ENCODE measurements around the gene HYLS1. TPM values are rescaled to one million over a fixed set of nuclear protein-coding genes. Genes with fewer than 3 reads are reported as not detected.

The HYLS1 gene
- total RNA-seq, 4 donors from 2014 or later, result 2.7 to 3.3 (median 2.8) TPM; not detected in 1

DNA sequence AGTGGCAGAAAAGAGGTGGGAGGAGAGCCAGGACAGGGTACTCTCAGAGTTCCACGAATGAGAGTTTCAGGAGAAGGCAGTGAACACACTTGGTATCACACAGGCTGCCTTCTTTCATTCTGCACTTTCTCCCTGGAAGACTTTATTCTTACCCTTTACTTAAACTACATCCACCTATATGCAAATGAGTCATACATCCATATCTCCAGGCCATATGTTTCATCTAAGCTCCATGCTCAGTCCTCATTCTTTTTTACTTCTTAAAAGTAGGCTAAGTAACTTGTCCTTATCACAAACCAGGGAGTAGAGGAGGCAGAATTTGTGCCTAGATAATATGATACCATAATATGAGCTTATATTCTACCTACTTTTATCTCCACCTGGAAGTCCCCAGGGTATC, 6.2 kb upstream of the HYLS1 start:
- DNase-seq, result no peak
- no peaks in the 10 kb centered on the region for H3K4me1 ChIP-seq
- H3K9me3 ChIP-seq, result no peaks in the 10 kb centered on the region
- TF ChIP-seq, protein P1, sequence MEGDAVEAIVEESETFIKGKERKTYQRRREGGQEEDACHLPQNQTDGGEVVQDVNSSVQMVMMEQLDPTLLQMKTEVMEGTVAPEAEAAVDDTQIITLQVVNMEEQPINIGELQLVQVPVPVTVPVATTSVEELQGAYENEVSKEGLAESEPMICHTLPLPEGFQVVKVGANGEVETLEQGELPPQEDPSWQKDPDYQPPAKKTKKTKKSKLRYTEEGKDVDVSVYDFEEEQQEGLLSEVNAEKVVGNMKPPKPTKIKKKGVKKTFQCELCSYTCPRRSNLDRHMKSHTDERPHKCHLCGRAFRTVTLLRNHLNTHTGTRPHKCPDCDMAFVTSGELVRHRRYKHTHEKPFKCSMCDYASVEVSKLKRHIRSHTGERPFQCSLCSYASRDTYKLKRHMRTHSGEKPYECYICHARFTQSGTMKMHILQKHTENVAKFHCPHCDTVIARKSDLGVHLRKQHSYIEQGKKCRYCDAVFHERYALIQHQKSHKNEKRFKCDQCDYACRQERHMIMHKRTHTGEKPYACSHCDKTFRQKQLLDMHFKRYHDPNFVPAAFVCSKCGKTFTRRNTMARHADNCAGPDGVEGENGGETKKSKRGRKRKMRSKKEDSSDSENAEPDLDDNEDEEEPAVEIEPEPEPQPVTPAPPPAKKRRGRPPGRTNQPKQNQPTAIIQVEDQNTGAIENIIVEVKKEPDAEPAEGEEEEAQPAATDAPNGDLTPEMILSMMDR (IDR thresholded peaks at IDR 0.05), result no peak
- no peak for TF ChIP-seq POLR2A (IDR thresholded peaks at IDR 0.05)
- H3K27me3 ChIP-seq, result no peaks in the 10 kb centered on the region
- no peaks in the 10 kb centered on the region for H3K36me3 ChIP-seq
- no peak overlapping the region for H3K27ac ChIP-seq
- H3K4me3 ChIP-seq, result no peak overlapping the region

DNA sequence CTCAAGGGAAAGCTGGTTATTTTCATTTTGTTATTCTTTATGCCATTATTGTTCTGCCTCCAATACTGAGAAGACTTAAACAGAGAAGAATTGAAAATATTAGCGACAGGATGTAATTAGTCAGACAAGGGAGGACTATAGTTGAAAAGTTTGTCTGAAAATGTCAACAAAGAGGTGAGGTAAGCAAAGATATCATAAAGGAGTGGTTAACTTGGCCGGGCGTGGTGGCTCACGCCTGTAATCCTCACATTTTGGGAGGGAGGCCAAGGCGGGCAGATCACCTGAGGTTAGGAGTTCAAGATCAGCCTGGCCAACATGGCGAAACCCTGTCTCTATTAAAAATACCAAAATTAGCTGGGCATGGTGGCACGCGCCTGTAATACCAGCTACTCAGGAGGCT, 4.1 kb upstream of the HYLS1 start:
- H3K27ac ChIP-seq, result no peak overlapping the region
- no peak for DNase-seq
- no peak overlapping the region for H3K4me3 ChIP-seq
- no peak for TF ChIP-seq POLR2A (IDR thresholded peaks at IDR 0.05)
- TF ChIP-seq, protein P1 (IDR thresholded peaks at IDR 0.05), result no peak
- no peaks in the 10 kb centered on the region for H3K36me3 ChIP-seq
- H3K4me1 ChIP-seq, result peaks cover 0 to 3% (median 0%) of the 10 kb centered on the region in 4 donors
- no peaks in the 10 kb centered on the region for H3K27me3 ChIP-seq
- H3K9me3 ChIP-seq, result no peaks in the 10 kb centered on the region

DNA sequence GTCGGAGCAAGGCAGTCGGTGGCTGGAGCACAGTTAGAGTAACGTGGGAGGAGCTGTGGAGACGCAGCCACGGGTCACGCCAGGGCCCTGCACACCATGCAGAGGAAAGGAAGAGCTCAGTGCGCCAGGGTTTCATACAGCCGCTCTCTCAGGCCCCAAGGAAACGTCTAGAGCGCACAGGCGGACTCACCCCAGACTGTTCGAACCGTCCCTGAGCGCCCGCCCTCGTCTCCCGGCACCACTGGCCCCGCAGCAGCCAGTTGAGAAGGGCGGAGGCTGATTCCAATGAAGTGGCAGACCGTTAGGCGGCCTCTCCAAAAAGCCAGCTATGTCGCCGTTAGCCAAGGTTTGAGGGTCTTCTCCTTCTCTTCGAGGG, 483 bp upstream of the HYLS1 start:
- Histone ChIP-seq H3K27me3 (no peaks in the 10 kb centered on the region), H3K4me3 (peak overlapping the region; percentile 65 to 94 (median 82)), H3K27ac (peak overlapping the region; percentile 87 to 97 (median 92)), H3K36me3 (peaks cover 0 to under 1% (median 0%) of the 10 kb centered on the region in 3 donors), H3K4me1 (peaks cover 0 to 3% (median 0%) of the 10 kb centered on the region in 4 donors), H3K9me3 (no peaks in the 10 kb centered on the region)
- peak in 2 of 3 donors; percentile 47 to 65 for DNase-seq
- no peak for TF ChIP-seq POLR2A (IDR thresholded peaks at IDR 0.05)
- TF ChIP-seq, protein P1 (IDR thresholded peaks at IDR 0.05), result no peak

DNA sequence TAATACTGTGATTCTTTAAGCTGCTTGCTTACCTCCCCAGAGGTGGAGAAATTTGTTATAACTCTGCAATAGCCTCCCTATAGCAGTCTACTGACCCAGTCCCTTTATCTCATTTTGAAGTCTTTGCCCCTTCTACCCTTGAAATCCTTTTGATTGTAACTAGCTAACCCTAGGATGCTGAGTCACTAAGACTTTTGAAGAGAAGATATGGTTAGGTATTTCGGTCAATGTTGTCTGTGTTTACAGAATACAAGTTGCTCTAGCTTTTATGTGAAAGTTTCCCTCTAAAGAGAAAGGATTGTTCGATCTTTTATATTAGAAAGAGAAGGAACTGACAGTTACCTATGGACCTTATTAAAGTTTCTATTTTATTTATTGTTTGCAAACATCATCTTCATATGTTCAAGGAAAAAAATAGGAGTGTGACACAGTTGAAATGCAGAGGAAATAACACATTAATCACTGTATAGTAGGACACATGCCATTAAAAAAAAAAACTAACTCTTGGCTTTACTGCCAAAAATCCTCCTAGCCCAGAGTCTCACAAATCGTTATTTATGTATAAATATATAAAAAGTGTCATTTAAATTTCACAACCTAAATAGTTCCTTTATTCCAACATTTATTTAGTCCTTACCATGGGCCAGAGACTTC, 3.1 kb downstream of the HYLS1 start:
- H3K4me1 ChIP-seq, result peaks cover 0 to 3% (median 0%) of the 10 kb centered on the region in 4 donors
- no peak for TF ChIP-seq POLR2A (IDR thresholded peaks at IDR 0.05)
- TF ChIP-seq, protein P1 (IDR thresholded peaks at IDR 0.05), result no peak
- H3K4me3 ChIP-seq, result no peak overlapping the region
- H3K27me3 ChIP-seq, result no peaks in the 10 kb centered on the region
- H3K9me3 ChIP-seq, result no peaks in the 10 kb centered on the region
- H3K27ac ChIP-seq, result no peak overlapping the region
- DNase-seq, result no peak
- peaks cover 0 to 27% (median 0%) of the 10 kb centered on the region in 3 donors for H3K36me3 ChIP-seq

DNA sequence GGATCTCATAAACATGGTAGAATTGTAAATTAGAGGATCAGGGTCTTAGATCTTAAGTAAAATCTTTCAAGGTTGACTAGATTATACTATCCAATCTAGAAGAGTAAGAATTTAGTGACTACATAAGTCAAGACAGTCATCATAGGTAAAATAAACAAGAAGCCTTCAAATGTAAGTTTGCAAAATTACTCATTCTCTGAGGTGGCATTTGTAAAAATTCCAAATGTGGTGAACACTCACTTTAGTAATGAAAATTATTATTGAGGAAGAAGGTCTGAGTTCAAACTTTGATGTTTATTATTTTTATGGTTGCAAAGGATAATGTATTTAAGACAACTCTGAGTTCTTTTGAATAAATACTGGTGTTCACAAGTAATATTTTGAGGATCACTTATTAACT, 4.6 kb downstream of the HYLS1 start:
- TF ChIP-seq, protein P1 (IDR thresholded peaks at IDR 0.05), result no peak
- TF ChIP-seq POLR2A (IDR thresholded peaks at IDR 0.05), result no peak
- no peak overlapping the region for H3K27ac ChIP-seq
- peaks cover 0 to 29% (median 0%) of the 10 kb centered on the region in 3 donors for H3K36me3 ChIP-seq
- no peaks in the 10 kb centered on the region for H3K27me3 ChIP-seq
- H3K9me3 ChIP-seq, result no peaks in the 10 kb centered on the region
- peaks cover 0 to 3% (median 0%) of the 10 kb centered on the region in 4 donors for H3K4me1 ChIP-seq
- H3K4me3 ChIP-seq, result no peak overlapping the region
- no peak for DNase-seq

All from Peyer's patch (tissue), 4 donors.